SK-N-SH (cell line): ENCODE results near the gene SPRYD4.

ENCODE experiments used
- SIN3A ChIP-seq: IDR thresholded peaks from 2 replicates; pipeline ENCODE4 v1.6.1; 2012; ENCODE audit warnings: low read depth, mild to moderate bottlenecking, low read length, moderate library complexity, borderline replicate concordance
- TAF1 ChIP-seq: IDR thresholded peaks from 2 replicates; pipeline ENCODE4 v1.6.1; 2012; ENCODE audit warnings: low read depth, mild to moderate bottlenecking, low read length, moderate library complexity, borderline replicate concordance

DNA sequence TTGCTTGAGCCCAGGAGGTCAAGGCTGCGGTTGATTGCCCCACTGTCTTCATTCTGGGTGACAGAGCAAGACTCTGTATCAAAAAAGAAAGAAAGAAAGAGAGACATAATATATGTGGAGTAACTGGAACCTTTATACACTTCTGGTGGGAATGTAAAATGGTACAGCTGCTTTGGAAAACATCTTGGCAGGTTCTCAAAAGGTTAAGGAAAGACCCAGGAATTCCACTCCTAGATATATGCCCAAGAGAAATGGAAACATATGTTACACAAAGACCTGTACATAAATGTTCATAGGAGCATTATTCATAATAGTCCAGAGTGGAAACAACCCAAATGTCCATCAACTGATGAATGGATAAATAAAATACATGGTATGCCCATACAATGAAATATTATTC, 60.5 kb downstream of the SPRYD4 start:
- TF ChIP-seq SIN3A: no peak
- TF ChIP-seq TAF1: no peak
